ENCODE results near the gene PRDM16.

- TF ChIP-seq CTCF (IDR thresholded peaks at IDR 0.05) (no peak), POLR2A (IDR thresholded peaks at IDR 0.05) (no peak)
Observed at GRCh38 chr1:3169665-3170356, 100.8 kb downstream of the PRDM16 start.
